SK-N-SH (cell line): ENCODE measurements around the gene SMAP1.

Experiments
- CTCF ChIP-seq: fragments of 200-600 bp; sonication (generic); IDR thresholded peaks from 2 replicates; pipeline ENCODE4 v1.6.1; 2017; ENCODE audit warnings: antibody characterized with exemption, mild to moderate bottlenecking, moderate library complexity
- SMC3 ChIP-seq: IDR thresholded peaks from 2 replicates; pipeline ENCODE4 v1.6.1; 2012; ENCODE audit warnings: low read depth, low read length, improper control_type of control experiment
- USF2 ChIP-seq: fragments of 150-350 bp; IDR thresholded peaks from 2 replicates; pipeline ENCODE4 v1.6.1; 2017; ENCODE audit warnings: antibody characterized with exemption, low read length, low read depth, borderline replicate concordance

GRCh38 chr6:70684794-70685493, 17.3 kb downstream of the SMAP1 start:
- TF ChIP-seq CTCF, result no peak
- no peak for TF ChIP-seq USF2
- TF ChIP-seq SMC3, result no peak
